KMS-11 (cell line): Measurements from ENCODE around the gene S100A2.

Source experiments
- H2AFZ ChIP-seq: fragments of 200-600 bp; sonication (generic); 2 replicates; pipeline ENCODE4 v1.6.1; 2016; ENCODE audit warnings: antibody characterized with exemption, mixed run types, low read depth
- H3K27ac ChIP-seq: fragments of 200-600 bp; sonication (generic); 2 replicates; pipeline ENCODE4 v1.6.1; 2016; ENCODE audit warnings: mild to moderate bottlenecking, mixed run types
- H3K27me3 ChIP-seq: fragments of 200-600 bp; sonication (generic); 2 replicates; pipeline ENCODE4 v1.6.1; 2017; ENCODE audit warnings: mild to moderate bottlenecking, low read depth, mixed run types, moderate library complexity; ENCODE audit not compliant: insufficient read depth
- H3K36me3 ChIP-seq: fragments of 200-600 bp; sonication (generic); 2 replicates; pipeline ENCODE4 v1.6.1; 2017; ENCODE audit warnings: mild to moderate bottlenecking, mixed run types; ENCODE audit not compliant: insufficient read depth
- H3K4me1 ChIP-seq: fragments of 200-600 bp; sonication (generic); 2 replicates; pipeline ENCODE4 v1.6.1; 2016; ENCODE audit warnings: mild to moderate bottlenecking, low read depth, mixed run types; ENCODE audit not compliant: poor library complexity, severe bottlenecking
- H3K4me2 ChIP-seq: fragments of 200-600 bp; sonication (generic); 2 replicates; pipeline ENCODE4 v1.7.0; 2016; ENCODE audit warnings: mild to moderate bottlenecking, mixed run types
- H3K4me3 ChIP-seq: fragments of 200-600 bp; sonication (generic); IDR thresholded peaks from 2 replicates; pipeline ENCODE4 v1.6.1; 2017; ENCODE audit warnings: low read depth, low read length, mixed read lengths; ENCODE audit not compliant: insufficient read depth
- H3K79me2 ChIP-seq: fragments of 200-600 bp; sonication (generic); 2 replicates; pipeline ENCODE4 v1.6.1; 2016; ENCODE audit warnings: low read depth, mixed run types; ENCODE audit not compliant: insufficient read depth
- H3K9ac ChIP-seq: fragments of 200-600 bp; sonication (generic); 2 replicates; pipeline ENCODE4 v1.6.1; 2016; ENCODE audit warnings: mild to moderate bottlenecking, mixed run types
- H4K20me1 ChIP-seq: fragments of 200-600 bp; sonication (generic); 2 replicates; pipeline ENCODE4 v1.6.1; 2016; ENCODE audit warnings: mild to moderate bottlenecking, mixed run types; ENCODE audit not compliant: insufficient read depth
- TF ChIP-seq, protein P1 (sequence below): fragments of 200-600 bp; sonication (generic); conservative IDR thresholded peaks from 2 replicates; pipeline ENCODE4 v1.6.1; 2017; ENCODE audit warnings: low read depth, mild to moderate bottlenecking, antibody characterized with exemption, low read length, moderate library complexity, mixed read lengths

The S100A2 gene

DNA sequence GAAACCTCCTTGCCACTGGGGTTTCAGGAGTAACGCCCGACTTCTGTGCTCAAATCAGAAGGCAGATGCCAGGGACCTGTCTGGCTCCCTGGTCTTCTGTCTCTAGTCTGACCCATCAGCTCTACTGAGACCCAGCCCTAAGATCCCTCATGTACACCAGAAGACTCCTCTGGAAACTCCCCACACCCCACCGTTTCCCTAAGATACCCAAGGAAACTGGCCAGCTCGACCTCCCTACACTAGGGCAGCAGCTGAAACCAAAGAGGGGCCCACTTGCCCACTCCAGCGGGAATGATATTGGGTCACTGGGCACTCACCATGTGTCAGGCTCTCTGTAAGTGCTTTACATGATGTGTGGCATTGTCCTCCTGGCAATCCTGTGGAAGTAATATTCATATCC, 47.8 kb upstream of the S100A2 start:
- no peak overlapping the region for H3K4me3 ChIP-seq
- no peak overlapping the region for H3K27ac ChIP-seq

DNA sequence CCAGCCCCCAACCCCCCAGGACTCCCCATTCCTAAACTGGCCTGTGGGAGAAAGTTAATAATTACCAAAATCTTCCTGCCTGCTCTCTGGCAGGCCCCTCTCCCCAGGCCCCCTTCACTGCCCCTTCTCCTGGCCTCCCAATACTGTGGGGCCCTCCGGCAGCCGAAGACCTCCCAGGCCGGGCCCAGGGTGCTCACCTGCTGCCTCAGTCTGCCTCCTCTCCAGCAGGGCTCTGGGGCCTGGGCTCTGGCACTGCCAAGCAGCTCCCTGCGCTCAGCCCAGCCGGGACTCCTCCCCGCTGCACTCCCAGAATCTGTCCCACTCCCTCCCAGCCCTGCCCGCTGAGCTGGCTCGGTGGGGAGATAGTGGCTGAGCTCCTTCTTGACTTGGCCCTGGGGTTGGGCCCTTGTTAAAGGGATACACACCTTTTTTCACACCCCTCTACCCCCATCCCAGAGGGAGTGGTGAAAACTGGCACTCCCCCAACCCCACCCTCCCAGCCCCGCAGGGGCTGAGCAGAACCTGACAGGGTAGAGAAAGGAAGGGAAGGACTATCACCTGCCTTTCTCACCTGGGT, 47.2 kb upstream of the S100A2 start, which contains the start of gene S100A16:
Gene S100A16, minus strand, starts transcription at position 383 of the 577 bp plus-strand sequence. CDS start 4,986 bp downstream, outside the sequence.
- Histone ChIP-seq H2AFZ (no peak within 1 kb of the TSS), H3K4me3 (no peak within 1 kb of the TSS), H3K79me2 (no peaks in the 10 kb centered on the region), H3K4me2 (no peak within 1 kb of the TSS), H3K4me1 (no peaks in the 10 kb centered on the region), H4K20me1 (no peaks in the 10 kb centered on the region), H3K9ac (no peak within 1 kb of the TSS), H3K36me3 (no peaks in the 10 kb centered on the region), H3K27me3 (0 out of 2 replicates have a peak, but pooled peaks cover 3% of the 10 kb centered on the region), H3K27ac (no peak within 1 kb of the TSS)
- TF ChIP-seq, protein P1, sequence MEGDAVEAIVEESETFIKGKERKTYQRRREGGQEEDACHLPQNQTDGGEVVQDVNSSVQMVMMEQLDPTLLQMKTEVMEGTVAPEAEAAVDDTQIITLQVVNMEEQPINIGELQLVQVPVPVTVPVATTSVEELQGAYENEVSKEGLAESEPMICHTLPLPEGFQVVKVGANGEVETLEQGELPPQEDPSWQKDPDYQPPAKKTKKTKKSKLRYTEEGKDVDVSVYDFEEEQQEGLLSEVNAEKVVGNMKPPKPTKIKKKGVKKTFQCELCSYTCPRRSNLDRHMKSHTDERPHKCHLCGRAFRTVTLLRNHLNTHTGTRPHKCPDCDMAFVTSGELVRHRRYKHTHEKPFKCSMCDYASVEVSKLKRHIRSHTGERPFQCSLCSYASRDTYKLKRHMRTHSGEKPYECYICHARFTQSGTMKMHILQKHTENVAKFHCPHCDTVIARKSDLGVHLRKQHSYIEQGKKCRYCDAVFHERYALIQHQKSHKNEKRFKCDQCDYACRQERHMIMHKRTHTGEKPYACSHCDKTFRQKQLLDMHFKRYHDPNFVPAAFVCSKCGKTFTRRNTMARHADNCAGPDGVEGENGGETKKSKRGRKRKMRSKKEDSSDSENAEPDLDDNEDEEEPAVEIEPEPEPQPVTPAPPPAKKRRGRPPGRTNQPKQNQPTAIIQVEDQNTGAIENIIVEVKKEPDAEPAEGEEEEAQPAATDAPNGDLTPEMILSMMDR: no peak

More for the DNA sequence above, 47.8 kb upstream of the S100A2 start:
- Histone ChIP-seq H4K20me1 (no peaks in the 10 kb centered on the region), H3K79me2 (no peaks in the 10 kb centered on the region), H3K9ac (no peak overlapping the region), H3K4me2 (no peak overlapping the region), H3K36me3 (no peaks in the 10 kb centered on the region), H3K4me1 (no peaks in the 10 kb centered on the region), H3K27me3 (0 out of 2 replicates have a peak, but pooled peaks cover 3% of the 10 kb centered on the region), H2AFZ (no peak overlapping the region)
- TF ChIP-seq, protein P1: no peak

DNA sequence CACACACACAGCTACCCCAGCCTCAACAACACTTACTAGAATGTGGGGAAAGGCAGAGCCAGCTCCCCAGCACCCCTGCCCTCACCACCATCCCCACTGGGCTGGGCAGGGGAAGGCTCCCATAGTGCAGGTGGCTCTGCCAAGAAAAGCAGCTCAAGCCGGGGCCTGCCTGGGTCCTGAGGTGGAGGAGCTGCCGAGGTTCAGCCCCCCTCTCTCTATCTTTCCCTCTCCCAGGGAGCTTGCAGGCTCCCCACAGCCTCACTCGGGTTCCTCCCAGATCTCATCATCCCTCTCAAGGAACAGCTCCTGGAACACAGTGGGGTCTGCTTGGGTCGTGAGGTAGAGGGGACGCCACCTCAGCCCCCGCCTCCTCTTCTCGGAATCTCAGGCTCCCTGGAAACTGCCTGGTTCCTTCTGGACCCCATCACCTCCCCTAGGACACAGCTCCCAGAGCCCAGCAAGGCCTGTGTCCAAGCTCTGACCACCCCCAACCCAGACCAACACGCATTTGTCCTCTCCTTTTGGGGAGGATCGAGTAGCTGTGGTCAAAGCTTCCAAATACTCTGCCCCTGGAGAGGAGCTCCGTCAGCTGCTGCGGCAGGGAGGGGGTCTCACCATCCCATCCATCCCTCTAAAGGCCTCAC, 46.6 kb upstream of the S100A2 start:
- H3K27me3 ChIP-seq: 0 out of 2 replicates have a peak, but pooled peaks cover 3% of the 10 kb centered on the region
- H3K36me3 ChIP-seq: no peaks in the 10 kb centered on the region
- H2AFZ ChIP-seq: no peak overlapping the region
- H3K4me3 ChIP-seq: no peak overlapping the region
- H4K20me1 ChIP-seq: no peaks in the 10 kb centered on the region
- TF ChIP-seq, protein P1: no peak
- no peak overlapping the region for H3K9ac ChIP-seq
- no peaks in the 10 kb centered on the region for H3K4me1 ChIP-seq
- no peaks in the 10 kb centered on the region for H3K79me2 ChIP-seq
- H3K27ac ChIP-seq: no peak overlapping the region
- no peak overlapping the region for H3K4me2 ChIP-seq

DNA sequence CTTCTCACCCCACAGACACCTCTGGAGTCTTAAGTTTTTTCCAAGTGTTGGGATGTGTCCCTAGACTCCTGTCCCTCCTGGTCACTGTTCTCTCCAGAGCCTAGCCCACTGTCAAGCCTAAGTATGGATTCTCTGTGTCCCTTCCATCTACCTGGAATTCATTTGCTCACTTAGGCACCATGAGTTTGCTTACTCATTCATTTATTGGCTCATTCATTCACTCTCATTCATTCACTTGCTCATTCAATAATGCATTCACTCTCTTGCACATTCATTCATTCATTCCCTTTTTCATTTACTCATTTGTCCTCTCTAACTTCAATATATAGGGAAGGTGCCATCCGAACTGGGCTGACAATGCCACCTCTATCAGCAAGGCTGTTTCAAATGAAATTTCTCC, 45.7 kb upstream of the S100A2 start:
- Histone ChIP-seq H3K4me1 (no peaks in the 10 kb centered on the region), H3K4me2 (no peak overlapping the region), H3K4me3 (no peak overlapping the region), H3K79me2 (no peaks in the 10 kb centered on the region), H4K20me1 (no peaks in the 10 kb centered on the region), H3K36me3 (no peaks in the 10 kb centered on the region), H3K9ac (no peak overlapping the region), H2AFZ (no peak overlapping the region), H3K27me3 (0 out of 2 replicates have a peak, but pooled peaks cover 3% of the 10 kb centered on the region), H3K27ac (no peak overlapping the region)
- TF ChIP-seq, protein P1: no peak
